ENCODE data around the gene LIMS2.

LIMS2 gene

DNA sequence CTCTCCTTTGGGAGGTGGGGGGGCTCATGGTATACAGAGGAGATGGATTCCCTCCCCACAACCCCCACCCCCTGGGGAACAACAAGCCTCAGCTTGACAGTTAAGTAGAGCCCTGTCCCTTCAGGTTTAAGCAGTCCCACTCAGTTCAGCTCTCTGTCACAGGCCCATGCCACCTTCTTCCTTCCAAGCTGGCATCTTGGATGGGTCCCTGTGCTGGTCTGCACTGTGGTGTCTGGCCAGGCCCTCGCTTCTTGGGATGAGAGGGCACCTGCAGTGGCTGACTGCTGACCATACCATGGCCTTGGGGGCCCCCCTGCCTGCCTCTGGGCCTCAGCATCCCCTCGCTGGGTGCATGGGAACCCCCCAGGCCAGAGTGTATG, 49.8 kb downstream of the LIMS2 start:
- Histone ChIP-seq H3K4me1 (ENCODE audit: insufficient read depth, insufficient read length) (peaks cover 3% of the 10 kb centered on the region), H3K9ac (ENCODE audit: insufficient read length, low read depth) (no peak overlapping the region), H3K4me3 (ENCODE audit: insufficient read length, low read depth) (no peak overlapping the region), H3K36me3 (ENCODE audit: insufficient read depth, insufficient read length, low read length) (no peaks in the 10 kb centered on the region), H3K27me3 (ENCODE audit: insufficient read depth, insufficient read length) (no peaks in the 10 kb centered on the region), H3K9me3 (ENCODE audit: insufficient read depth, low read length) (no peaks in the 10 kb centered on the region)
- no peak for DNase-seq (ENCODE audit: low read depth, low spot score)
- TF ChIP-seq YY1 (IDR thresholded peaks at IDR 0.05; ENCODE audit: insufficient read depth, insufficient read length) (no peak), SUZ12 (IDR thresholded peaks at IDR 0.05; ENCODE audit: extremely low read depth, insufficient read depth, insufficient read length) (no peak)

DNA sequence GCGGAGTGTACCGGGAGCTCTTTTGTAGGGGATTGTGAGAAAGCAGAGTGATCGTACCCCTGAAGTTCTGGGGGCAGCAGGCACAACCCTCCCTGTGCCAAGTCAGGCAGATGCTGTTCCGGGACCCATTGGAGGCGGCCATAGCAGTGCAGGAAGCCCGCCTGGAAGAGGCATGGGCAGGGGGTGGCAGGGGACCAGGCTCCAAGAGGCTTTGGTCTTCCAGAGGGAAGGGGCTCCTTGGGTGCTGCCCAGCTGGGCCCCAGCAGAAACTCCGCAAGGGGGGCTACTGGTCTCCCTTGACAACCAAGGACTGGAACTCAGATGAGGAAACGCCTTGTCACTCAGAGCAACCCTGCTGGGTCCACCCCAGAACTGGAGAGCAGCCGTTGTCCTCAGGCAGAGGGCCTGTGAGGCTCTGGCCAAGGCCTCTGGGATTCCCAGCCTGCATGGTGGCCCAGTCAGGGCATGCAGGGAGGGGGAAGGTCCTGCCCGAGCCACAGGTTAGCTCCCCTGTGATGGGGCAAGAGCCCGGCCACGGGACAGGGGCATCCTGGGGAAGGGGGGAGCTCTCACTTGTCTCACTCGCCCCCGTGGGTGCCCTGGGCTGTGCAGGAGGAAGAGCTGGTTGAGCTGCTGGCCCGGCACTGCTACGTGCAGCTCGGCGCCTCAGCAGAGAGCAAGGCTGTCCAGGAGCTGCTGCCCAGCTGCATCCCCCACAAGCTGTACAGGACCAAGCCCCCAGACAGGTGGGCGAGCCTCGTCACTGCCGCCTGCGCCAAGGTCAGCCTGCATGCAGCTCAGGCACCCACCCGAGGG, 50.4 kb downstream of the LIMS2 start:
- peaks cover 3% of the 10 kb centered on the region for H3K4me1 ChIP-seq (ENCODE audit: insufficient read depth, insufficient read length)
- H3K36me3 ChIP-seq (ENCODE audit: insufficient read depth, insufficient read length, low read length): no peaks in the 10 kb centered on the region
- H3K9ac ChIP-seq (ENCODE audit: insufficient read length, low read depth): no peak overlapping the region
- TF ChIP-seq YY1 (IDR thresholded peaks at IDR 0.05; ENCODE audit: insufficient read depth, insufficient read length) (no peak), ZNF274 (IDR thresholded peaks at IDR 0.05; ENCODE audit: low read depth, low read length) (no peak), SUZ12 (IDR thresholded peaks at IDR 0.05; ENCODE audit: extremely low read depth, insufficient read depth, insufficient read length) (no peak)
- no peaks in the 10 kb centered on the region for H3K9me3 ChIP-seq (ENCODE audit: insufficient read depth, low read length)
- DNase-seq (ENCODE audit: low read depth, low spot score): no peak
- H3K4me3 ChIP-seq (ENCODE audit: insufficient read length, low read depth): no peak overlapping the region
- H3K27me3 ChIP-seq (ENCODE audit: insufficient read depth, insufficient read length): no peaks in the 10 kb centered on the region

GRCh38 chr2:127624320-127624755, 51.0 kb downstream of the LIMS2 start:
- Histone ChIP-seq H3K36me3 (ENCODE audit: insufficient read depth, insufficient read length, low read length) (no peaks in the 10 kb centered on the region), H3K27me3 (ENCODE audit: insufficient read depth, insufficient read length) (no peaks in the 10 kb centered on the region), H3K9ac (ENCODE audit: insufficient read length, low read depth) (no peak overlapping the region), H3K9me3 (ENCODE audit: insufficient read depth, low read length) (no peaks in the 10 kb centered on the region), H3K4me3 (ENCODE audit: insufficient read length, low read depth) (no peak overlapping the region), H3K4me1 (ENCODE audit: insufficient read depth, insufficient read length) (peaks cover 6% of the 10 kb centered on the region)
- DNase-seq (ENCODE audit: low read depth, low spot score): no peak
- no peak for TF ChIP-seq SUZ12 (IDR thresholded peaks at IDR 0.05; ENCODE audit: extremely low read depth, insufficient read depth, insufficient read length)
- TF ChIP-seq YY1 (IDR thresholded peaks at IDR 0.05; ENCODE audit: insufficient read depth, insufficient read length): no peak
- no peak for TF ChIP-seq ZNF274 (IDR thresholded peaks at IDR 0.05; ENCODE audit: low read depth, low read length)

DNA sequence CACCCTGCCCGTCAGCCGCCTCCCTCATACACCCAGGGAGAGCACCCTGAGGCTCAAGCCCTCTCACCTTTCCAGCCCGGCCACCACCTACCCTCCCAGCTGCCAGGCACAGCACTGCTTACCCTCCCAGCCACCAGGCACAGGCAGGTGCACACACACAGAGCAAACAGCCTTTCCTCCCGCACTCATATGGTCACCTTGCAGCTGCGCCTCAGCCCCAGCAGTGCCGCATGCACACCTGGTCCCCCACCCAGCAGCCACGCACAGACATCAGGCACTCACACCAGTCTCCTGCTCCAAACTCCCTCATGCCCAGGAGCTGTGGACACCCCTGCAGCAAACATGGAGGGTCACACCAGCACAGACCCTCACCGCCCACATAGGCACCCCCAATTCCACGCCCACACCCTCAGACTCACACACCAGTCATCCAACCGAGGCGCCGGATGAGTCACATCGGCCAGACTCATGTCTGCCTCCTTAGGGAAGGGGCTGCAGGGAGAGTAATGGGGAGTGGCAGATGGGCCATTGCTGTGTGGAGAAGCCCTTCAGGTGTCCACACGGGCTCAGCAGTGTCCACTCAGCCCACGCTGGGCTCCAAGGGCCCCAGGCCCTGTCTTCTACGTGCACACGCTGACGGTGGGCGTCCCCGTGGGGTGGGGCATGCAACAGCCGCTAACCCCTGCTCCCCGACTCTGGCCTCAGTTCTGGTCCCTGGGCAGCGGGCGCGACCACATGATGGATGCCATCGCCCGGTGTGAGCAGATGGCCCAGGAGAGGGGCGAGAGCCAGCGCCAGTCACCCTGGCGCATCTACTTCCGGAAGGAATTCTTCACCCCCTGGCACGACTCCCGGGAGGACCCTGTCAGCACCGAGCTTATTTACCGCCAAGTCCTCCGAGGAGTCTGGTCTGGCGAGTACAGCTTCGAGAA, 51.7 kb downstream of the LIMS2 start:
- H3K4me1 ChIP-seq (ENCODE audit: insufficient read depth, insufficient read length): peaks cover 6% of the 10 kb centered on the region
- H3K27me3 ChIP-seq (ENCODE audit: insufficient read depth, insufficient read length): no peaks in the 10 kb centered on the region
- no peak overlapping the region for H3K9ac ChIP-seq (ENCODE audit: insufficient read length, low read depth)
- no peaks in the 10 kb centered on the region for H3K36me3 ChIP-seq (ENCODE audit: insufficient read depth, insufficient read length, low read length)
- no peak overlapping the region for H3K4me3 ChIP-seq (ENCODE audit: insufficient read length, low read depth)
- TF ChIP-seq ZNF274 (IDR thresholded peaks at IDR 0.05; ENCODE audit: low read depth, low read length): no peak
- TF ChIP-seq YY1 (IDR thresholded peaks at IDR 0.05; ENCODE audit: insufficient read depth, insufficient read length): no peak
- TF ChIP-seq SUZ12 (IDR thresholded peaks at IDR 0.05; ENCODE audit: extremely low read depth, insufficient read depth, insufficient read length): no peak
- no peak for DNase-seq (ENCODE audit: low read depth, low spot score)
- no peaks in the 10 kb centered on the region for H3K9me3 ChIP-seq (ENCODE audit: insufficient read depth, low read length)

GRCh38 chr2:127622561-127623387, 52.6 kb downstream of the LIMS2 start:
- DNase-seq (ENCODE audit: low read depth, low spot score): no peak
- Histone ChIP-seq H3K4me3 (ENCODE audit: insufficient read length, low read depth) (no peak overlapping the region), H3K36me3 (ENCODE audit: insufficient read depth, insufficient read length, low read length) (no peaks in the 10 kb centered on the region), H3K9ac (ENCODE audit: insufficient read length, low read depth) (no peak overlapping the region), H3K9me3 (ENCODE audit: insufficient read depth, low read length) (no peaks in the 10 kb centered on the region), H3K4me1 (ENCODE audit: insufficient read depth, insufficient read length) (peaks cover 6% of the 10 kb centered on the region), H3K27me3 (ENCODE audit: insufficient read depth, insufficient read length) (no peaks in the 10 kb centered on the region)
- no peak for TF ChIP-seq SUZ12 (IDR thresholded peaks at IDR 0.05; ENCODE audit: extremely low read depth, insufficient read depth, insufficient read length)
- no peak for TF ChIP-seq ZNF274 (IDR thresholded peaks at IDR 0.05; ENCODE audit: low read depth, low read length)
- TF ChIP-seq YY1 (IDR thresholded peaks at IDR 0.05; ENCODE audit: insufficient read depth, insufficient read length): no peak

DNA sequence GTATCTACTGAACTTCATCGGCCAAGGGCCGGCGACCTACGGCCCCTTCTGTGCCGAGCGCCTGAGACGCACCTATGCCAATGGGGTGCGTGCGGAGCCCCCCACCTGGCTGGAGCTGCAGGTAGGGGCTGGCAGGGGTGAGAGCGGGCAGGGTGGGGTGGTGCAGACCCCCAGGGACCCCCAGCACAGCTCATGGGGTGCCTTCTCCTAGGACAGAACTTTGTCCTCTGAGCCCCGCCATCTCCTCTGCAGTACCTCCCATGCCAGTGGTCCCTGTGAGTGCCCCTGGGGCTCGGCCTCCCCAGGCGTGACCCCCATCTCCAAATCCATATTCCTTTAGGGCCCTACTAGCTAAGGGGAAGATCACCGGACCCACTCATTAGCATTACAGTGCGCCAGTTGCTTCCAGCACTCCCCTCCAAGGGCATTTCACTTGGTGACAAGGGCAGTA, 53.3 kb downstream of the LIMS2 start:
- H3K4me1 ChIP-seq (ENCODE audit: insufficient read depth, insufficient read length): peaks cover 6% of the 10 kb centered on the region
- H3K27me3 ChIP-seq (ENCODE audit: insufficient read depth, insufficient read length): no peaks in the 10 kb centered on the region
- no peak overlapping the region for H3K9ac ChIP-seq (ENCODE audit: insufficient read length, low read depth)
- no peaks in the 10 kb centered on the region for H3K36me3 ChIP-seq (ENCODE audit: insufficient read depth, insufficient read length, low read length)
- H3K4me3 ChIP-seq (ENCODE audit: insufficient read length, low read depth): no peak overlapping the region
- no peaks in the 10 kb centered on the region for H3K9me3 ChIP-seq (ENCODE audit: insufficient read depth, low read length)
- TF ChIP-seq SUZ12 (IDR thresholded peaks at IDR 0.05; ENCODE audit: extremely low read depth, insufficient read depth, insufficient read length): no peak
- TF ChIP-seq ZNF274 (IDR thresholded peaks at IDR 0.05; ENCODE audit: low read depth, low read length): no peak
- TF ChIP-seq YY1 (IDR thresholded peaks at IDR 0.05; ENCODE audit: insufficient read depth, insufficient read length): no peak
- no peak for DNase-seq (ENCODE audit: low read depth, low spot score)

Data from NT2/D1 (cell line).